HL-60 (cell line): ENCODE results near the gene DNAH10.
A peak's percentile ranks its signal among the peaks of the same experiment; 100 is the strongest.

Experiments used
- DNase-seq, 2 experiments: peaks; one replicate each; pipeline ENCODE4 v3.0.0-alpha.2; 2010 to 2020; ENCODE audit warnings: low read depth in 1 of 2, low spot score in 1 of 2
- H3K27ac ChIP-seq: fragments of 250-450 bp; sonication (Bioruptor Pico); replicated peaks from 2 replicates; pipeline ENCODE4 v1.5.1; 2020; ENCODE audit warnings: mild to moderate bottlenecking, moderate library complexity
- H3K27me3 ChIP-seq: fragments of 250-450 bp; sonication (Bioruptor Pico); 2 replicates; pipeline ENCODE4 v1.5.1; 2021; ENCODE audit warnings: mild to moderate bottlenecking, moderate library complexity; ENCODE audit not compliant: insufficient read depth, poor library complexity, severe bottlenecking
- H3K4me3 ChIP-seq: replicated peaks from 2 replicates; pipeline ENCODE4 v1.5.1; 2011; ENCODE audit warnings: mild to moderate bottlenecking, control low read depth, low read length; ENCODE audit not compliant: insufficient read depth
- CTCF ChIP-seq: IDR thresholded peaks from one replicate; pipeline ENCODE4 v1.5.1; 2011; ENCODE audit warnings: low read length, control low read depth, inconsistent platforms; ENCODE audit not compliant: insufficient read depth
- GABPA ChIP-seq: IDR thresholded peaks from 2 replicates; pipeline ENCODE4 v1.6.1; 2012; ENCODE audit warnings: low read depth
- POLR2AphosphoS5 ChIP-seq: IDR thresholded peaks from 2 replicates; pipeline ENCODE4 v1.6.1; 2012; ENCODE audit warnings: low read depth
- REST ChIP-seq: IDR thresholded peaks from 2 replicates; pipeline ENCODE4 v1.6.1; 2012; ENCODE audit warnings: low read depth; ENCODE audit not compliant: insufficient replicate concordance
- SPI1 ChIP-seq: IDR thresholded peaks from 2 replicates; pipeline ENCODE4 v1.6.1; 2012; ENCODE audit warnings: low read depth, mild to moderate bottlenecking, borderline replicate concordance

The DNAH10 gene

GRCh38 chr12:123801573-123802178, 39.6 kb downstream of the DNAH10 start:
- Histone ChIP-seq H3K27ac (no peak overlapping the region), H3K4me3 (no peak overlapping the region), H3K27me3 (no peaks in the 10 kb centered on the region)
- TF ChIP-seq REST (no peak), CTCF (peak; percentile 9), GABPA (no peak), SPI1 (no peak), POLR2AphosphoS5 (no peak)
- DNase-seq = no peak

DNA sequence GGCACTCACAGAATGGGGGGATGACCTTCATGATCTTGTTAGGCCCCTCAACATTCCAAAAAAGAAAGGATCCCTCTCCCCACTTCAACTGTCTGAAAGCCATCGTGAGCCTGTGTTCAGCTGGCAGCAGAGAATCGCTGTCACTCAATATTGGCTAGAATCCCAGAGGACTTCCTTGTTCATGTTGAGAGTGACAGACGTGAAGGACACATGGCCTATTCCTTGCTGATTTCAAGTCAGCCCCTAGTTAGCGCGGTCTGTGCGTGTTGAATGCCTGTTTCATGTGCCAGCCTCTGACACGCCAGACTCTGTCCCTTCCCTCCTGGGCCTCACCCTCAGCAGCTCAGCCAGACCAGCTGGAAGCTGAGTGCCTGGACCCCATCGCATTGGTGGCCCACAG, 43.1 kb downstream of the DNAH10 start:
- Histone ChIP-seq H3K27ac (no peak overlapping the region), H3K4me3 (no peak overlapping the region), H3K27me3 (no peaks in the 10 kb centered on the region)
- DNase-seq = no peak
- TF ChIP-seq CTCF = no peak
- no peak for TF ChIP-seq REST
- no peak for TF ChIP-seq POLR2AphosphoS5
- no peak for TF ChIP-seq SPI1
- TF ChIP-seq GABPA = no peak

DNA sequence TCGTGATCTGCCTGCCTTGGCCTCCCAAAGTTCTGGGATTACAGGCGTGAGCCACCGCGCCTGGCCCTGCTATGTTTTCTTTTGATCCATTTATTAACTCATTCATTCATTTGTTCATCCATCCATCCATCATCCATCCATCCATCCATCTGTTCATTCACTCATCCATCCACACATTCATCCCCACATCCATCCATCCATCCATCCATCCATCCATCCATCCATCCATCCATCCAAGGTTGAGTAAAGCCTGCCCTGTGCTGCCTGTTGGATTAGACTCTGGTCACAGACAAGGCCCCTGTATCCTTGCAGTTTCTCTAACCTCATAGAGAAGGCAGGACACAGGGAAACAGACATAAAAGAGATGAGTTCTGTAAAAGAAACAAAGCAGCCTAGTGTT, 44.9 kb downstream of the DNAH10 start:
- no peak for TF ChIP-seq POLR2AphosphoS5
- no peak for TF ChIP-seq SPI1
- TF ChIP-seq CTCF = no peak
- TF ChIP-seq GABPA = no peak
- no peak for TF ChIP-seq REST
- no peaks in the 10 kb centered on the region for H3K27me3 ChIP-seq
- no peak for DNase-seq
- no peak overlapping the region for H3K4me3 ChIP-seq
- H3K27ac ChIP-seq = no peak overlapping the region
